AG09309 (cell line): ENCODE measurements around the gene CD79A.

Experiments
- DNase-seq: peaks from one replicate; pipeline ENCODE4 v3.0.0-alpha.2; 2010; ENCODE audit warnings: low read depth
- H3K4me3 ChIP-seq: 2 replicates; pipeline ENCODE4 v1.5.1; 2011; ENCODE audit warnings: mild to moderate bottlenecking, low read depth, low read length, moderate library complexity; ENCODE audit not compliant: control insufficient read depth
- TF ChIP-seq, protein P1 (sequence below): IDR thresholded peaks from 2 replicates; pipeline ENCODE4 v1.5.1; 2011; ENCODE audit warnings: mild to moderate bottlenecking, low read depth, low read length, inconsistent platforms; ENCODE audit not compliant: insufficient read depth, control insufficient read depth; ENCODE audit errors: missing control alignments

Gene CD79A

DNA sequence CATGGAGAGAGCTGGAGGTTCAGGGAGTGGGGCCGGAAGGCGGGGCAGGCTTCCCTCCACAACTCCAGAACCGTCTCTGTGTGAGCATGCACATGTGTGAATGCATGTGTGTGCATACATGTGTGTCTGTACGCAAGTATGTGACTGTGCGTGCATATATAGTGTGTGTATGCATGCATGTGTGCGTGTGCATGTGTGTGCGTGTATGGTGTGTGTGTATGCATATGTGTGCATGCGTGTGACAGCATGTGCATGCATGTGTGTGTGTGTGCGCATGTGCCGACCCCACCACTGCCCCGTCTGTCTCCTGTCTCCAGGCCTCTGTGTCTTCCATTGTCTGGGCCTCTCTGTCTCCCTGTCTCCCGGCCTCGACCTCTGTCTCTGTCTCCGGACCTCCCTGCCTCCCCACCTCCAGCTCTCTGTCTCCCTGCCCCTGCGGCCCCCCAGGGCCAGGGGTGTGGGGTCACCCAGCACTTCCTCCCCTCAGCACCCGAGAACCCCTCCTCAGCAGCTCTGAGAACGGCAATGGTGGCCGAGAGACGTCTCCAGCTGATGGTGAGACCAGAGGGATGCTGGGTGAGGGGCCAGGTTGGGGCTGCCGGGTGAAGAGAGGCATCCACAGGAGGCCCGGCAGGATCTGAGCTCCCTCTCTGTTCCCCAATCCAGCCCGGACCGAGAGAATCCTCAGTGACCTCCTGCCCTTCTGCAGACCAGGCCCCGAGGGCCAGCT is 28.4 kb downstream of the CD79A start:
- DNase-seq = no peak
- no peak overlapping the region for H3K4me3 ChIP-seq
- TF ChIP-seq, protein P1, sequence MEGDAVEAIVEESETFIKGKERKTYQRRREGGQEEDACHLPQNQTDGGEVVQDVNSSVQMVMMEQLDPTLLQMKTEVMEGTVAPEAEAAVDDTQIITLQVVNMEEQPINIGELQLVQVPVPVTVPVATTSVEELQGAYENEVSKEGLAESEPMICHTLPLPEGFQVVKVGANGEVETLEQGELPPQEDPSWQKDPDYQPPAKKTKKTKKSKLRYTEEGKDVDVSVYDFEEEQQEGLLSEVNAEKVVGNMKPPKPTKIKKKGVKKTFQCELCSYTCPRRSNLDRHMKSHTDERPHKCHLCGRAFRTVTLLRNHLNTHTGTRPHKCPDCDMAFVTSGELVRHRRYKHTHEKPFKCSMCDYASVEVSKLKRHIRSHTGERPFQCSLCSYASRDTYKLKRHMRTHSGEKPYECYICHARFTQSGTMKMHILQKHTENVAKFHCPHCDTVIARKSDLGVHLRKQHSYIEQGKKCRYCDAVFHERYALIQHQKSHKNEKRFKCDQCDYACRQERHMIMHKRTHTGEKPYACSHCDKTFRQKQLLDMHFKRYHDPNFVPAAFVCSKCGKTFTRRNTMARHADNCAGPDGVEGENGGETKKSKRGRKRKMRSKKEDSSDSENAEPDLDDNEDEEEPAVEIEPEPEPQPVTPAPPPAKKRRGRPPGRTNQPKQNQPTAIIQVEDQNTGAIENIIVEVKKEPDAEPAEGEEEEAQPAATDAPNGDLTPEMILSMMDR = no peak

DNA sequence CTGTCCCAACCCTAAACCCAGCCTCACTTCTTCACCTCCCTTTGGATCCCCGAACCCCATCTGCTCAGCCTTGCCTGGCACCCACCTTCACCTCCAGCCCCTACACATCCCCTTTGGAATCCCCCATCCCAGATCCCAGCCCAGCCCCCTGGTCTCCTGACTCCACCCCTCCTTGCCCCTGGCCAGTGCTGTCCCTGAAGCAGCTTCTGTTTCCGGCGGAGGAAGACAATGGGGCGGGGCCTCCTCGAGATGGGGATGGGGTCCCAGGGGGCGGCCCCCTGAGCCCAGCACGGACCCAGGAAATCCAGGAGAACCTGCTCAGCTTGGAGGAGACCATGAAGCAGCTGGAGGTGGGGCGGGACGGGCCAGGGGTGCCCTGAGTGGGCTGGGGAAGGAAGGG is 29.2 kb downstream of the CD79A start:
- TF ChIP-seq, protein P1 = no peak
- no peak overlapping the region for H3K4me3 ChIP-seq
- DNase-seq = no peak

DNA sequence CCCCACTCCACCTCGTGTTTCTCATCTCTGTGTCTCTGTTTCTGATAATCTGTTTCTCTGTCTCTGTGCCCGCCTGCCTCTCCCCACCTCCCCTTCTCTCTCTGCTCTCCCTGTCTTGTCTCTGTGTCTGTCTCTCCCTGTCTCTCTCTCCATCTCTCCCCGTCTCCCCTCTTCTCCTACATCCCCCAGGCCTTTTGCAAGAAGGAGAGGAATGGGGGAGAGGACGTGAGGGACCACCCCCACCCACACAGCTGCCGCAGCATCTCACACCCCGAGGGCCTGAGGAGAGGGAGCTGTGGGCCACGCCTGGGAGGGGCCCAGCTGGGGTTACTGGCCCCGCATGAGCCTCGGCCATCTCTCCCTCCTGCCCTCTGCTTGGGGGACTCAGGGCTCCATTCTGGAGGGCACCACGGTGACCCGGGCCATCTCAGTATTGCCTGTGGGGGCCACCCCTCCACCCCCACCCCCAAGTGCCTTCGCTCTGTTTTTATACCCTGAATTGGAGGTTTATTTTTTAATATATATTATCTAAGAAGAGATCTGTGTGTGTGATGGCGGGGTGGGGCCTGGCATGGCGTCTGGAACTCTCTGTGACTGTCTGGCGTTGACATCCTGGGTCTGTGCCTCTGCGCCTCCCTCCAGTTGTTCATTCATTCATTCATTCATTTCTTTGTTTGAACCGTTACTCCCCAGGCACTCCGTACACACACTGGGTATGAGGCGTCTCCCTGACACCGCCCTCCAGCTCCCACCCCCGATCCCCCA is 30.0 kb downstream of the CD79A start:
- TF ChIP-seq, protein P1 = no peak
- no peak overlapping the region for H3K4me3 ChIP-seq
- DNase-seq = no peak

DNA sequence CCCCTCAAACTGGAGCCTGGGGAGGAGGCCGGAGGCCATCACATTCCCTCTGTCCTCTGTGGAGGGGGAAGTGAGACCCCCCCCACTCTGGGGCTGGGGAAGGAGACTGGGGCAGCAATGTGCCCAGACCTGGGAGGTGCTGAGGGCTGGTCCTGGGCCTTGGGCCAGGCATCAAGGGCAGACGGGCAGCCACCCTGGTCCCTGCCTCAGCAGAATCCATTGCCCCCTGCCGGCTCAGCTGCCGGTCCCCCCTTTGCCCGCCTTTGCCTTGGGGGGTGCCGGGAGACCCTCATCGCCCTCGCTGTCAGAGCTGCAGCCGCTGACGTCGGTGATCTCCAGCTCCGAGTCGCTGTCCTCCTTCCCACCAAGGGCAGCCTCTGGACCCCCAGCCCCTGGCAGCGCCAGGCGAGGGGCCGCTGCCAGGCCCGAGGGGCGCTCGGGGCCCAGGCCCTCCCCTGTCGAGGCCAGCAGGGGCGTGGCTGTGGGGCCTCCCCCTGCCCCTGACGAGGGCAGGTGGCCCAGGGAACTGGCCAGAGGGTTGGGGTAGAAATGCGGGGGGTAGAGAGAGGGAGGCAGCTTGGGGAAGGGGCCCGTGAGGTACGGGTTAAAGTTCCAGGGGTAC is 31.0 kb downstream of the CD79A start:
- TF ChIP-seq, protein P1 = no peak
- no peak for DNase-seq
- H3K4me3 ChIP-seq = no peak overlapping the region

DNA sequence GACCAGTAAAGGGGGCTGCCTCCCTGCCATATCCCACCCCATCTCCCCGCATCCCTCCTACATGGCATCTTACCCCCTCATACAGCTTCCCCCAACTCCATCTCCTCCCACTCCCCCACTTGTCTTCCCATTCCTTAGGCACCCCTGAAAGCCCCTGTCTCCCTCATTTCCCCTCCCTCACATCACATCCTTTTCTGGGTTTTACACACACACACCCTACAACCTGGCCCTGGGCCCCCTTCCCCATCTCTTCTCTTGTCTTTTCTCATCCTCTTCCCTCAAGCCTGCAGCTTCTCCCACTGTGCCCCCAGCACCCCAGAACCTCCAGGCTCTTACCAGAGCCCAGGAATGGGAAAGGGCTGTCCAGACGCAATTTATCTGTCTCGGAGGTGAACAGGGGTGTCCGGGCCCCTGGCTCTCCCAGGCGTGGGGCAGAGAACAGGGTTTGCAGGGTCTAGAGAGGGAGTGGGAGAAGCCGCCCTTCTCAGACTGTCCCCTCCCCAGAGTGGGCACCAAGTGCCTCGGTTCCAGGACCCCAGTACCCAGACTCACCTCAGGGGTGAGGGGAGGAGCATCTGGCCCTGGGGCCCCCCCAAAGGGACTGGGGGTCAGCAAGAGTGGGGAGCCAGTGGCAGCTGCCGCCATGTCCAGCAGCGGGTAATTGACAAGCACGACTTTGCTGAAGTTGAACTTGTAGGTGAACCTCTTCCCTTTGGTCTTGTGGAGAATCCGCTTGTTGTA is 31.8 kb downstream of the CD79A start:
- no peak overlapping the region for H3K4me3 ChIP-seq
- DNase-seq = no peak

DNA sequence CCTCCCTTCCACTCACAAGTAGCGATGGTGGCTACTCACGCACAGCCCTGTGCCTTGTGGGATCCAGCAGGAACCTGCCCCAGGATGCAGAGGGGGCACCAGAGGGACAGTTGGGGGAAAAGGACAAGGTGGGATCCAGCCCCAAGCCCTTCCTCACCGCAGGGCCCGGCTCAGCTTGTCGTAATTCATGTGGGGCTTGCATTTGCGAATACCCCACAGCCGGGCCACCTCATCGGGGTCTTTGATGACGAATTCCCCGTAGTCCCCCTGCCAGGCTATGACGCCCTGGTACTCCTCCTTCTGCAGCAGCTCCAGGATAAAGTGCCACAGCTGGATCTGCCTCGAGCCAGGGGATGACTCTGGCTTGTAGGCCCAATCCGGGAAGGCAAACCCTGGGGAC is 32.6 kb downstream of the CD79A start:
- TF ChIP-seq, protein P1 = no peak
- H3K4me3 ChIP-seq = no peak overlapping the region
- DNase-seq = no peak

More for the DNA sequence above, 31.8 kb downstream of the CD79A start:
- TF ChIP-seq, protein P1 = no peak
